Activated gamma-delta T cell treated with anti-CD3 and anti-CD28 coated beads, Interleukin-2, amount 50 U/mL, for 16 hours (primary cell): Measurements from ENCODE around the gene SUFU.

Experiments
- DNase-seq: peaks from one replicate; pipeline ENCODE4 v3.0.0-alpha.2; 2020; ENCODE audit warnings: low read depth

Gene SUFU

GRCh38 chr10:102620138-102620590 is 116.4 kb downstream of the SUFU start:
- DNase-seq, result no peak

- no peak for DNase-seq
Observed at GRCh38 chr10:102620591-102621442, 117.0 kb downstream of the SUFU start.

- no peak for DNase-seq
Observed at GRCh38 chr10:102621443-102622325, 117.9 kb downstream of the SUFU start.

- DNase-seq, result no peak
Observed at GRCh38 chr10:102624094-102624493, 120.3 kb downstream of the SUFU start.

GRCh38 chr10:102624751-102625645 is 121.2 kb downstream of the SUFU start:
- DNase-seq, result no peak

- no peak for DNase-seq
Observed at GRCh38 chr10:102626026-102626685, 122.4 kb downstream of the SUFU start.

- no peak for DNase-seq
Observed at GRCh38 chr10:102627291-102627735, 123.5 kb downstream of the SUFU start.

GRCh38 chr10:102627736-102628293 is 124.0 kb downstream of the SUFU start:
- no peak for DNase-seq

GRCh38 chr10:102628451-102628911 is 124.7 kb downstream of the SUFU start:
- no peak for DNase-seq

GRCh38 chr10:102629661-102630614 is 126.2 kb downstream of the SUFU start:
- no peak for DNase-seq

- no peak for DNase-seq
Observed at GRCh38 chr10:102630663-102631062, 126.9 kb downstream of the SUFU start.

- no peak for DNase-seq
Observed at GRCh38 chr10:102631525-102632393, 128.0 kb downstream of the SUFU start.

- DNase-seq, result no peak
Observed at GRCh38 chr10:102632394-102633111, 128.8 kb downstream of the SUFU start.

- DNase-seq, result no peak
Observed at GRCh38 chr10:102633287-102633686, 129.5 kb downstream of the SUFU start.

- DNase-seq, result no peak
Observed at GRCh38 chr10:102633848-102634247, 130.1 kb downstream of the SUFU start.

- DNase-seq, result no peak
Observed at GRCh38 chr10:102634686-102635085, 130.9 kb downstream of the SUFU start.

- no peak for DNase-seq
Observed at GRCh38 chr10:102635377-102635776, 131.6 kb downstream of the SUFU start.

GRCh38 chr10:102639537-102639936 is 135.8 kb downstream of the SUFU start:
- DNase-seq, result no peak
